Psoas muscle (tissue), 8 donors: ENCODE measurements around the gene ROBO2. TPM values are rescaled to one million over a fixed set of nuclear protein-coding genes. Genes with fewer than 3 reads are reported as not detected.

Experiments
- ATAC-seq, 4 donors: fragments of 200-7000 bp; cut with Tn5 transposase; one replicate each; pipeline ENCODE4 v1.9.1; 2020; ENCODE audit warnings: moderate library complexity in 3 of 4, mild to moderate bottlenecking in 2 of 4
- DNase-seq, 2 donors: peaks; one replicate each; pipeline ENCODE4 v3.0.0-alpha.2; 2020
- H3K27ac ChIP-seq: fragments of 200-600 bp; one replicate; pipeline ENCODE4 v1.8.0; 2022
- H3K27me3 ChIP-seq, 3 donors: fragments of 200-600 bp in 1 of 3; one replicate each; pipeline versions ENCODE4 v1.6.1 to v1.8.0; 2013 to 2022; ENCODE audit warnings: low read length in 2 of 3, mild to moderate bottlenecking in 2 of 3, moderate library complexity in 1 of 3; ENCODE audit not compliant: insufficient read depth in 3 of 3
- H3K36me3 ChIP-seq, 2 donors: fragments of 200-600 bp in 1 of 2; one replicate each; pipeline versions ENCODE4 v1.6.1 to v1.8.0; 2013 to 2022; ENCODE audit warnings: low read depth in 1 of 2, mild to moderate bottlenecking in 1 of 2, moderate library complexity in 1 of 2; ENCODE audit not compliant: insufficient read depth in 1 of 2
- H3K4me1 ChIP-seq: fragments of 200-600 bp; one replicate; pipeline ENCODE4 v1.8.0; 2022
- H3K4me3 ChIP-seq: fragments of 200-600 bp; one replicate; pipeline ENCODE4 v1.8.0; 2022; ENCODE audit warnings: mild to moderate bottlenecking
- H3K9me3 ChIP-seq: fragments of 200-600 bp; one replicate; pipeline ENCODE4 v1.8.0; 2022
- CTCF ChIP-seq: fragments of 200-600 bp; IDR thresholded peaks from one replicate; pipeline ENCODE4 v1.8.0; 2022; ENCODE audit warnings: antibody characterized with exemption
- WGBS, 3 donors: extraction: QIAGEN DNeasy Blood & Tissue Kit; methylation state at CpG; one replicate each; pipeline versions ENCODE4 v1.1.6 to v1.1.7; 2013; 5-methylcytosine and 5-hydroxymethylcytosine counted together
- intact Hi-C, 2 donors: fragments of 100-400 bp; cut with DNase I; formaldehyde crosslinking; loops; one replicate each; pipeline versions ENCODE4 v1.11.0 to v1.14.2; 2022
- polyA plus RNA-seq, 3 donors: library from polyadenylated mRNA; stranded (reverse); fragments of 200-250 nt; gene quantifications; one replicate each; pipeline ENCODE4 v1.2.3, GENCODE V29; 2013
- total RNA-seq, 4 donors: library from RNA; stranded (reverse); fragmentation: NEBNext Ultra II Directional in 2 of 4; extraction: Animal tissue kit (Norgen Biotek cat#: 25700) in 2 of 4; gene quantifications; one replicate each; pipeline versions ENCODE4 v1.2.1 to v1.2.4, GENCODE V29; 2021 to 2023
- donor health status: healthy with polysubstance abuse.
- donor health status: DM: no; HTN: no; CAD: no; lungs with moderate emphysema.
- donor health status: Bipolar disorder and iron deficiency.
- donor health status: healthy.
- donor health status: DM: yes; HTN: yes; CAD: no.
- donor health status: DM: no; HTN: no; CAD: no.
- donor health status: DM: no; HTN: no; CAD: no.
- donor health status: DM: yes; HTN: yes; CAD: no.

ROBO2 gene
- total and polyA plus RNA-seq, 7 donors = 0.03 to 0.39 (median 0.09) TPM; not detected in 1

- ATAC-seq (no peak), DNase-seq (no peak)
- Histone ChIP-seq H3K9me3 (no peaks in the 10 kb centered on the region), H3K4me3 (no peak overlapping the region), H3K27ac (no peak overlapping the region), H3K4me1 (no peaks in the 10 kb centered on the region), H3K36me3 (no peaks in the 10 kb centered on the region), H3K27me3 (no peaks in the 10 kb centered on the region)
- TF ChIP-seq CTCF = no peak
- intact Hi-C loops = no loop called here
- 89 to 98% (median 97%) methylated on average over 2 of the region's 2 CpGs for WGBS, 3 donors
Measured at GRCh38 chr3:77412584-77412983, 372.7 kb downstream of the ROBO2 start.

- ATAC-seq (no peak), DNase-seq (no peak)
- intact Hi-C loops = no loop called here
- H3K27ac ChIP-seq = no peak overlapping the region
- no peaks in the 10 kb centered on the region for H3K36me3 ChIP-seq
- no peak overlapping the region for H3K4me3 ChIP-seq
- TF ChIP-seq CTCF = no peak
- H3K4me1 ChIP-seq = no peaks in the 10 kb centered on the region
- H3K27me3 ChIP-seq = no peaks in the 10 kb centered on the region
- no peaks in the 10 kb centered on the region for H3K9me3 ChIP-seq
Measured at GRCh38 chr3:77414881-77415280, 375.0 kb downstream of the ROBO2 start.

- TF ChIP-seq CTCF = no peak
- Histone ChIP-seq H3K27me3 (no peaks in the 10 kb centered on the region), H3K9me3 (no peaks in the 10 kb centered on the region), H3K36me3 (no peaks in the 10 kb centered on the region), H3K4me1 (no peaks in the 10 kb centered on the region), H3K4me3 (no peak overlapping the region), H3K27ac (no peak overlapping the region)
- intact Hi-C loops = no loop called here
- DNase-seq (no peak), ATAC-seq (no peak)
- 83 to 90% (median 86%) methylated on average over 1 of the region's 1 CpG for WGBS, 3 donors
Measured at GRCh38 chr3:77420336-77420735, 380.4 kb downstream of the ROBO2 start.

GRCh38 chr3:77421916-77422315 is 382.0 kb downstream of the ROBO2 start:
- no peak overlapping the region for H3K27ac ChIP-seq
- no peaks in the 10 kb centered on the region for H3K27me3 ChIP-seq
- no peaks in the 10 kb centered on the region for H3K36me3 ChIP-seq
- no peaks in the 10 kb centered on the region for H3K4me1 ChIP-seq
- TF ChIP-seq CTCF = no peak
- no peak for ATAC-seq
- 81 to 84% (median 81%) methylated on average over 5 of the region's 5 CpGs for WGBS, 3 donors
- no peaks in the 10 kb centered on the region for H3K9me3 ChIP-seq
- no peak overlapping the region for H3K4me3 ChIP-seq
- intact Hi-C loops = no loop called here
- DNase-seq = no peak

- DNase-seq = no peak
- TF ChIP-seq CTCF = no peak
- Histone ChIP-seq H3K27me3 (no peaks in the 10 kb centered on the region), H3K4me3 (no peak overlapping the region), H3K9me3 (no peaks in the 10 kb centered on the region), H3K36me3 (no peaks in the 10 kb centered on the region), H3K4me1 (no peaks in the 10 kb centered on the region), H3K27ac (no peak overlapping the region)
- intact Hi-C loops = no loop called here
- ATAC-seq = no peak
Measured at GRCh38 chr3:77426531-77426930, 386.6 kb downstream of the ROBO2 start.
